NCI-H460 (cell line): ENCODE measurements around the gene THAP7. TPM values are rescaled to one million over a fixed set of nuclear protein-coding genes. Genes with fewer than 3 reads are reported as not detected.
"Not testable (repeated sequence)": the region's sequence is repeated elsewhere in the genome, so short reads cannot be mapped to it uniquely, and the experiment has no call there.

Experiments
- DNase-seq: peaks from one replicate; pipeline ENCODE4 v3.0.0-alpha.2; 2016; ENCODE audit warnings: low read depth; ENCODE audit errors: extremely low read depth
- polyA plus RNA-seq: library from polyadenylated mRNA; depleted of rRNA; stranded (reverse); fragments of >200 nt; gene quantifications from 2 replicates; pipeline ENCODE4 v1.2.3, GENCODE V29; 2014; cell fraction: nucleus; rRNA removed
- total RNA-seq: library from RNA; depleted of rRNA; stranded (reverse); fragments of >200 nt; shearing (Covaris generic); gene quantifications from 2 replicates; pipeline ENCODE4 v1.2.3, GENCODE V29; 2014; rRNA removed

Gene THAP7, protein sequence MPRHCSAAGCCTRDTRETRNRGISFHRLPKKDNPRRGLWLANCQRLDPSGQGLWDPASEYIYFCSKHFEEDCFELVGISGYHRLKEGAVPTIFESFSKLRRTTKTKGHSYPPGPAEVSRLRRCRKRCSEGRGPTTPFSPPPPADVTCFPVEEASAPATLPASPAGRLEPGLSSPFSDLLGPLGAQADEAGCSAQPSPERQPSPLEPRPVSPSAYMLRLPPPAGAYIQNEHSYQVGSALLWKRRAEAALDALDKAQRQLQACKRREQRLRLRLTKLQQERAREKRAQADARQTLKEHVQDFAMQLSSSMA
- total RNA-seq, result 21.3 and 28.0 TPM in 2 replicates
- polyA plus RNA-seq, result 47.9 and 90.8 TPM in 2 replicates

DNA sequence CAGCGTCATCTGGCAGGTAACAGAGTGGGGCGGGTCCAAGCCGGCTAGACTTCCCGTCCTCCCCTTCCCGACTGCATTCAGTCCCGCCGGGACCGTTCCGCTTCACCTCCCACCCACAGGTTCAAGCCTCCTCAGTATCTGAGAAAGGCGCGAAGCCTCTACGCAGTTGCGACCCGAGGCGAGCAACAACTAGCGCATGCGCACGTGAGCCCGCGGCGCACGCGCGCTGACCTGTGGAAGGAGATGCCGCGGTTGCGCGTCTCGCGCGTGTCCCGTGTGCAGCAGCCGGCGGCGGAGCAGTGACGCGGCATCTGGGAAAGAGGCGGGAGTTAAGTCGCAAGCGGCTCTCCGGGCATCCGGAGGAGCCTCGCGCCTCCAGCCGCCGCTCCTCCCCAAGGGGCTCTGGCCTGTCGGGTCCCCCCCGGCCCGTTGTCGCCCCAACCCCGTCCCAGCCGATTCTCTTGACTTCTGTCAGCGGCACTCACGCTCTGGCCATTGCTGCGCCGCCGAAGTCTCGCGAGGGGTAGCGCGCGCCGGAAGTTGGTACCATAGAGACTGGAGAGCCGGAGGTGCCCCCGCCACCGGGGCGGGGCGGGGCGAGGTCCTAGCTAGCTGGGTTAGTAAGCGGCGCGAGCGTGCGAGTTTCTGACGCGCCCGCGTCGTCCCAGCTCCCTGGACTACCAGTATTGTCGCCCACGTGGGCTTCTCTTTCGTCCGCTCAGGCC lies at the start of gene THAP7:
Gene THAP7 (minus strand): TSS at position 518 of the 725 bp plus-strand sequence. CDS start 207 bp downstream, at position 311.
- DNase-seq, result peak; percentile 87

DNA sequence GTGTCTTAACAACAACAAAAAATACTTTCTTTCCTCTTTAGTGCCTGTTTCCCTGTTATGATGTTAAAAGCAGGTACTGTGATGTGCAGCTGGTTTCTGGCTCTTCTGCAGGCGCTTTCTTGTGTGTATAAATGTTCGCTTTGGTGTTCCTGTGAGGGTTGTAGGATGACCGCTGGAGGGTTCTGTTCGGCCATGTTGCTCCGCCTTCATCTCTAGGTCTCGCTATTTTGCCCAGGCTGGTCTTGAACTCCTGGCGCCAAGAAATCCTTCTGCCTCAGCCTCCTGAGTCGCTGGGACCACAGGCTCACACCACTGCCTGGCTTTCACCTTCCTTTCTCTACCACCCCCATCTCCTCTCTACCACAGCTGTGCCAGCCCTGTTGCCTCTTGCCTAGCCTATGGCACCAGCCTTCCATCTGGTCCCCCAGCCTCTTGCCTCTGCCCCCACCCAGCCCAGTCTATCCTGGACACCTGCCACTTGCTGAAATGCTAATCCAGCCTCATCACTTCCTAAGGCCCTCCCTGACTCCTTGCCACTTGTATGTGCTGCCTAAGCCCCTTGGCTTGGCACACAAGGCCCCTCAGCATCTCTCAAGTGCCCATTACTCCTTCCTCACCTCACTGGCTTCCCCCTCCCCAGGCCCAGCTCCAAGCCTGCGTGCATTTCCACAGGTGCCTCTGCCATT lies 49.4 kb upstream of the THAP7 start:
- no peak for DNase-seq

DNA sequence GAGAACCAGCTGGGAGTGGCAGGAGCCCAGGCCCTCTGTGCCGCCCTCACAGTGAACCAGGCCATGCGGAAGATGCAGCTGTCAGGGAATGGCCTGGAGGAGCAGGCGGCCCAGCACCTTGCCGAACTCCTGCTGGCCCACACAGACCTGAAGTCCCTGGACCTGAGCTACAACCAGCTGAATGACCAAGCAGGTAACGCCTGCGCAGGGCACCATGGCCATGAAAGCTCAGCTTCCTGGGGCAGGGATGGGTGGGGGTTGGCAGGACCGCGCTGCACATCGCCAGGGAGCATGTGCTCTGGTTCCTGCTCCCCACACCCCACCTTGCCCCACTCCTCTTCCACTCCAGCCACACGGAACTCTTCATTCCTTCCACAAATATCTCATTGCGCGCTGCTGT lies 47.0 kb upstream of the THAP7 start:
- DNase-seq, result not testable (repeated sequence)

DNA sequence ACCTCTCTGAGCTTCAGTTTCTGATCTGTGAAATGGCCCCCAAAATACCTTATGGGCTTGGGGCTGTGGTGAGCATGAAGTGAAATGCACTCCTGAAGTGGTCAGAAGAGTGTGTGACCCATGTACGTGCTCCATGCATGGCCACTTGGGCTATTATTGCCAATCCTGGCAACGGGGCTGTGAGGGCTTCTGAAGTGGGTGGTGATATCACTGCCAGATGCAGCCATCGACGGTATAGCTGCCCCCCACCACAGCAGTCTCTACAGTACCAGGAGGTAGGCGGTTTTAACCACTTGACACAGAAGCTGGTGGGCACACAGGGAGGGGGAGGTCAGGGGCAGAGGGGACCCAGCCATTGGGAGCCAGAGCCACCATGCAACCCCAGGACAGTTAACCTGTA lies 46.5 kb upstream of the THAP7 start:
- not testable (repeated sequence) for DNase-seq

DNA sequence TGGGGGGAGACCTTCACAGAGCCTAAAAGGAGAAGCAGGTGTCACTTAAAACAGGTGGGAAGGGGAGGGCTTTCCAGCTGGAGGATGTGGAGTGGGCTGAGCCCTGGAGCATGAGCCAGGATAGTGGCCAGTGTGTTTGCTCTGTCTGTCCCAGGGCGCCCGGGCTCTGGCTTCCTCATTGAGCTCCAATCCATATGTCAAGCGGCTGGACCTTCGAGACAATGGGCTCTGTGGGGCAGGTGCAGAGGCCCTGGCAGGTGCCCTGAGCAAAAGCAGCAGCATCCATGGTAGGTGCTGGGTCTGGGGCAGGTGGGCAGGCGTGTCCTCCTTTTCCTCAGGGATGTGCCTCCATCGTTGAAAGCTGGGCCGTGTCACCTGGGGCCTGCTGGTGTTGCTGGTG lies 45.8 kb upstream of the THAP7 start:
- no peak for DNase-seq

DNA sequence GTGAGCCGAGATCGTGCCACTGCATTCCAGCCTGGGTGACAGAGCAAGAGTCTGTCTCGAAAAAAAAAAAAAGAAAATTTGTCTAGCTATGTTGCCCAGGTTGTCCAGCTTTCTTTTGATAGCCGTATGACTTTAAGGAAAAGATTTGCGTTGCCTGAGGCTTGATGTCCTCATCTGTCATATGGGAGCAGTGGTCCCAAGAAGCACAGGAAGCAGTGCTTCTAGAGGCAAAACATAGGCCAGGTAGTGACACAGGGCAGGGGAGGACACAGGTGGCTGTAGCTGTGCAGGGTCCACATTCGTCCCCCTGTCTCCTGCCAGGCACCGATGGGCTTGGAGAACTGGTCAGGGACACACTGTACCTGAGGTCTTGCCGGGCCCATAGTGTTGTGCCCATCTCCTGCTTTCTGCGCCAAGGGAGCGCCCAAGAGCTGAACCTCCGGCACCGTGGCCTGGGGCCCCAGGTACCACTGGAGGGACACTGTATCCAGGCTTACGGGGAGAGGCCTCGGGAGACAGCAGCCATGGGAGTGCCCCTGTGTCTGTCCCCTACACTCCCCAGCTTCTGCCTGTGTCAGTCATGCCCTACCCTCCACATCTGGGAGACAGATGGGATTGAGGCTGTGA lies 45.2 kb upstream of the THAP7 start:
- no peak for DNase-seq

DNA sequence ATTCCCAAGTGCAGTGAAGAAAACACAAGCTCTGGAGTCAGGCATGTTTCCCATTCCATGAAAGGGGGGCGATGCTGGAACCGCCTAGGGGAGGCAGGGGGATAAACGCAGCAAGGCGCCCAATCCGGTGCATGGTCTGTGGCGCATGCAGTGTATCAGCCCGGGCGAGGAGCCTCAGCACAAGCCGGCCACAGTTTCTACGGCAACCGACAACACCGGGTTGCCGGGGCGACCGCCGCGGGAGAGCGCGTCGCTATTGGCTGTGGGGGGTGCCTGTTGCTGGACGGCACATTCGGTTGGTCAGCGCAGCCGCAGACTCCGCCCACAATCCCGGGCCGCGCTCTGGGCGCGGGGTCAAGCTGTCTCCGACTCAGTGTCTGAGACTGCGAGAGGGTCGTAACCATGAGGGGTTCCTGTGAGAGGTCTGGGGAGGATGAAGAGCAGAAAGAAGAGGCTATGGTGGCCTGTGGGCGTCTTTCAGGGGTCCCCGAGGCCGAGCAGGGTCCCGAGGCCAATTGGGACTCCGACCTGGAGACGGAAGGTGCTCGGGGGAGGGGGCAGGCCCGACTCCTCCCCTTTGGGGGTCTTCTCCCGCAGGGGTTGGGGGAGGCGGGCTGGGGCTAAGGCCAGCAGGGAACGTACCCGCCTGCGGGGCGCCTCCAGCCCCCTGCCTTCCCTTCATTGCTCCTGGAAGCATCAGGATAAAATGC lies 43.8 kb upstream of the THAP7 start, which contains the start of gene LRRC74B:
Gene LRRC74B (plus strand): TSS at position 362 of the 710 bp plus-strand sequence. CDS start 41 bp downstream, at position 403.
- DNase-seq, result peak; percentile 75

DNA sequence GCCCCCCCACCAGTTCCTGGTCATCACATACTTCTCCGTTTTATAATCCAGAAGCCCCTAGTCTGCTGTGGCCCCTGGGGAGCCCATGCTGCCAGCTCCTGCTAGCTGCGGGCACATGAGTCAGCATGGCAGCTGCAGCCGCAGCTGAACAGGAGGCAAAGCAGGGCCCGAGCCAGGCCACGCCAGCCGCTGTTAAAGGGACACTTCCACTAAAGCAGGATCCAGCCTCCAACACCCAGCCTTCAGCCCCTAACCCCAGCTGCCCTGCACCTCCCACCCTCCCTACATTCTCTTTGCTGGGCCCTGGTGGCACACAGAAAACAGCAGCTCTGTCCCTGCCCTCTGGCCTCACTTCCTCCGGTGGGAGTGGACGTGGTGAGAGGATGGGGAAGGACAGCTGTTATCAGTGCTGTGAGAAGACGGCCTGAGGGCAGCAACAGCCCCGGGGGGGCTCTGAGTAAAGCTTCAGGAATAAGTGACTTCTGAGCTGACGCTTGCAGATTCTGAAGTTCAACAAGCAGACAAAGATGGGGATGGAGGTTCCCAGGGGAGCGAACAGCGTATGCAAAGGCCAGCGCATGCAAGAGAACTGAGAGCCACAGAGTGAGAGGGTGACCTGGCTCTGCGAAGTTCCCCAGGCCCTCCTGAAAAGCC lies 43.1 kb upstream of the THAP7 start:
- DNase-seq, result peak; percentile 12

DNA sequence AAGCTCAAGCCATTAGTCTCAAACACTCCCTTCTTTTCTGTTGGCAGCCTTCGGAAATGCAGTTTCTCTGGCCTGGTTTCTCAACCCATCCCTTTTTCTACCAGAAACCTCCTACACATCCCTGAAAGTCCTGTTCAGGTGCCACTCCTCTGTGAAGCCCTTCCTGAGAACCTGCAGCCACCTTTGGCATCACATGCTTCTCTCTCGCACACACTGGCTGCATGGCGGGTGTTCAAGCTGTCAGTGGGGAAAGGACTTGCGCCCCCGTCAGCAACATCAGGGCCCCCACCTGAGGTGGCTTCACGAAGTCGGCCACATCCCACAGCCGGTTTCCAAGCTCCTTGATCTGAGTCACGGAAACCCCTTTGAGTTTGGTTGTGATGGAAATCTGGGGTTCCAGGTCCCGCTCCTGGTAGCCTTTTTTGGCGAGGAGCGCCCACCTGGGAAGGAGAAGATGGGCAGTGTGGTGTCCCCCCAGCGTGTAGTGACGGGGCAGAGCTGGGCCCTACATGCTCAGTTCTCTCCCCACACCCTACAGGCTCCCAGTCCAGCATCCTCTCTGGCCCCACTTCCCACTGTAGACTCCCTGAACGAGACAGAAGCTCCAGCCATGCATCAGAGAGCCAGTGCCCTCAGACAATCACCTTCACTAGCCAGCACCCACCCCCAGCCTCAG lies 42.1 kb upstream of the THAP7 start:
- no peak for DNase-seq

DNA sequence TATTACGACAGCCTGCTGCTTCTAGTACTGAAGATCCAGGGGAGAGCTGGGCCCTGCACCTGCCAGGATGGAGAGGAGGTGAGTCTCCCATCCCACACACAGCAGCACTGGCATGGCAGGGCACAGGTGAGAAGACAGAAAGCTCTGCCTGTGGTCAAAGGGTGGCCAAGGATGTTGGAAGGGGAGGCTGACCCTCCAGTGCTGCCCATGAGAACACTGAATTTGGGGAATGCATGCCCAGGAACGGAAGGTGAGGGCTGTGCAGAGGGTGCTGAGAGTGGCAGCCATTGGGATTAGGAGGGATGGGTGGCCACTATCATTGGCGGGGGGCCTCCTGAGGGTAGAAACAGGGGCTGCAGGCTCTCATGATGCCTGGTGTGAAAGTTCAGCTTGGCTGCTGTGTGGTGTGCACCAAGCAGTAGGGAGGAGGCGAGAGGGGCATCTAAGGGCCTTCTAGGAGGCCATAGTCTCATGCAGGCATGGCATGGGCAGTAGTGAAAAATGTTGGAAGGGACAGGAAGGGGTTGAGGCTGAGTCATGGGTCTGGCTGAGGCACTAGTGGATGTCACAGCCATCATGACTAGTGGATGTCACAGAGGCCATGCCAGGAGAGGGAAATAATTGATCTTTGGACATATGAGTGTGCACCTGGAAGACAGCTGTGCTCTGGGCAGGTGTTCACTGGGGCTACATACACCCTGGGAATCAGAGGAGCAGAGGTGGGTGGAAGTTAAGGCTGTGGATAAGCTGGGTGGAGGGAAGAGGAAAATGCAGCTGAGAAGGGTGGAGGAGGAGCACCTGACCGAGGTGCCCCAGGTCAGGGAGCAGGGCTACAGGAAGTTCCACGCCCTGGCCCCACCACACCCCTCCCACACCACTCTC lies 41.3 kb upstream of the THAP7 start:
- no peak for DNase-seq

DNA sequence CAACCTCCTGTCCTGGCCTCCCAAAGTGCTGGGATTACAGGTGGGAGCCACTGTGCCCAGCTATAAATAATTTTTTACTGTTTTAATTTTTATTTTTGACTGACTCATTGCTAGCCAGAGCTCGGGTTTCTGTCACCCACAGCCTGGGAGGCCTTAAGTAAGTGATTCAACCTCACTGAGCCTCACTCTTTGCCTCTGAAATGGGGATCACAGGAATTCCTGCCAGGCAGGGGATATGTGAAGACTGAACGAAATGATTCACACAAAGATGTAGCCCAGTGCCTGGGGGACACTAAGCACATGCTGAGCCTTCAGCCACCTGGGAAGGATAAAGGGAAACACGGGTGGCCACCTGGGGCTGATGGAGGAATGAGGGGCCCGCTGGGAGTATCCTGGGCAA lies 40.0 kb upstream of the THAP7 start:
- no peak for DNase-seq

DNA sequence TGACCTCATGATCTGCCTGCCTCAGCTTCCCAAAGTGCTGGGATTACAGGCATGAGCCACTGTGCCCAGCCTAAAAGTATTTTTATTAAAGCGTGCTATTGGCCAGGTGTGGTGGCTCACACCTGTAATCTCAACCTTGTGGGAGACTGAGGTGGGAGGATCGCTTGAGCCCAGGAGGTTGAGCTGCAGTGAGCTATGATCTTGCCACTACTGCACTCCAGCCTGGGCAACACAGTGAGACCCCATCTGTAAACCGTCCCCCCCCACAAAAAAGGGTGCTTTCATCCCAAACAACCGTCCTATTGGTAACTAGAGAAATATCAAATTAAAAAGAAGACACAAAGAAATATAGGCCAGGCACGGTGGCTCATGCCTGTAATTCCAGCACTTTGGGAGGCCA lies 37.2 kb upstream of the THAP7 start:
- not testable (repeated sequence) for DNase-seq

DNA sequence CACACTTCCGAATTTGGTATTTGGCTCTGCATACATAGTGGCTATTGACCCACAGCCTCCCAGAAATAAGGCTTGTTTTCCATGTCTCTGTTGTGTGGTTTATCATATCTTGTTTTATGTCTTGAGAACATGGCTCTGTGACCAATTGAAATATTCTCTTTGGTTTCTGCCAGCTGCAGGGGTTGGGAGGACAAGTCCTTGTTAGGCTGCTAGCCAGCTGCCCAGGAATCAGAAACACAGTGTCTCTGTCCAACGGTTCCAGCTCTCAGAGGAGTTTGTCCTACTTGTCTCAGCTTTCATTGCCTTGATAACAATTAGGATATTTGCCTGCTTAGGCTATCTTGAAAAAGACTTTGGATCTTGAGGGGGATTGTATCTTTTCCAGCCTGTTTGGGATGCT lies 36.5 kb upstream of the THAP7 start:
- DNase-seq, result no peak

DNA sequence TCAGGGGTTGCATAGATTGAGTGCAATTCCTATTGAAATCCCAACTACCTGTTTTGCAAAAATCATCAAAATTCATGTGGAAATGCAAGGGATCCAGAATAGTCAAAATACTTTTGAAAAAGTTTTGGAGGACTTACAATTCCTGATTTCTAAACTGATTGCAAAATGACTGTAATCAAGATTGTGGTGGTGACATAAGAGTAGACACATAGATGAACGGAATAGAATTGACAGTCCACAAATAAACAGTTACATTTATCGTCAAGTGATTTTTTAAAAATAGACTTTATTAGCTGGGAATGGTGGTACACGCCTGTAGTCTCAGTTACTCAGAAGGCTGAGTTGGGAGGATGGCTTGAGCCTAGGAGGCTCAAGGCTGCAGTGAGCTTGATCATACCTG lies 33.1 kb upstream of the THAP7 start:
- DNase-seq, result no peak

DNA sequence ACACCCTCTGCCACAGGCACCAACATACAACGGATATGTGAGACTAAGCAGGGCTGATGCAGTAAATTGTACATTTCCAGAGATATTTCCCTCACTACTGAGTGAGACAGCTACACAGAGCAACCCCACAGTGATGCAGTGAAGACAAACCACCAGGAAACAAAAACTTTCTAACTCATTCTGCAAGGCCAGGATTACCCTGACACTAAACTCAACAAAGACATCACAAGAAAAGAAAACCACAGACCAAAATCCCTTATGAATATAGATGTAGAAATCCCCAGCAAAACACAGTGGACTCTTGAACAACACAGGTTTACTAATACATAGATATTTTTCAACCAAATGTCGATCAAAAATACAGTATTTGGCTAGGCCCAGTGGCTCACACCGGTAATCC lies 32.0 kb upstream of the THAP7 start:
- no peak for DNase-seq

DNA sequence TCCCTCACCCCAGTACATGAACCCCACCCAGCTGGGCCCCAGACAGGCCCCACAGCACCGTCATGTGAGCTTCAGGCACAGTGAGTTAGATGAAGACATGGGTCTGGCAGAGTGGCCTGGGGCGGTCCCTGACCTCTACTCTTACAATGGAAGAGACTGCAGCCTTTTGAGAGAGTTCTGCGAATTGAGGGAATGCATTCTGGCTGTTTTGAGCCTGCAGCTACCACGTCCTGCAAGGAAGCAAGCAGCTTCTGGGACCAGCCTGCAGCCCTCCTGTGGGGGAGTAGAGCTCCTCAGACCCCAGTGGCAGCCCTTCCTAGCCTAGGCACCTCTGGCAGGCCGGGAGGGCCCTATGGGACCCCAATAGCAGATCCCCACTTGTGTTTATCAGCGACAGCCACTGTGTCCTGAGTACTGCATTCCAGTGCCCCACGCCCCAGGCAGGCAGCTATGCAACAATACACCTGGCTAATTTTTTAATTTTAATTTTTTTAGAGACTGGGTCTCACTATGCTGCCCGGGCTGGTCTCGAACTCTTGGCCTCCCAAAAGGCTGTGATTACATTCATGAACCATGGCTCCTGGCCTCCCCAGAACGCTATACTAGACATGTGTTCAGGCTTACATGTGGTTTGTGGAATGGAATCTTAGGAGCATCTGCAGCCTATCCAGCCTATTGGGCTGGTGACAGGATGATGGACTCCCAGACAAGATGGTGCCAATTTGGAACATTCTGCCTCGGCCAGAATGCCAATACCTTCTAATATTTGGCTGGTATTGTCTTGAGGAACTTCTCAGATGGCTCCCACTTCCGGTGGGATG lies 31.2 kb upstream of the THAP7 start:
- DNase-seq, result no peak
